ENCODE measurements around the gene ATG3.
"Not testable (repeated sequence)": the region's sequence is repeated elsewhere in the genome, so short reads cannot be mapped to it uniquely, and the experiment has no call there.

Gene ATG3

GRCh38 chr3:112561734-112562529, at the start of gene ATG3, which contains the start of gene SLC35A5:
ATG3 (minus strand) TSS chr3:112561962; CDS start chr3:112561528, 434 bp downstream.
SLC35A5 (plus strand) TSS chr3:112562045; CDS start chr3:112563404, 1,359 bp downstream.
- peak; percentile 99 for DNase-seq

DNA sequence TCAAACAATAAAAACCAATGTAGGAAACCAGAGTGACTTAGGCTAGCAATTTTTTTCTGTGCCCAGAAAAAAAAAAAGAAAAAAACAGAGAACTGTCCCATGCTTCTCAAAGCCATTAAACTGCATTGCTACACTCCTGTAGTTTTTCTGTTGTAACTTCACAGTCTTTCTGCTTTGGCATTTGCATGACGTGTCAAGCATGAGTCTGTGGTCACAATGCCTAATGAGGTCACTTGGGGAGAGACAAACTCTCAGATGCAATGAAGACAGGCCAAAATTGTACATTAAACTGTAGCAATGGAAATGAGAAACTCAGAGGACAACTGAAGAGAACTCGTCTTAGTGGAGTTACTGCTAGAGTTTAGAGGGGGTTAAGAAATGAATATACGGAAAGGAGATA, 48.4 kb upstream of the ATG3 start:
- DNase-seq = no peak

DNA sequence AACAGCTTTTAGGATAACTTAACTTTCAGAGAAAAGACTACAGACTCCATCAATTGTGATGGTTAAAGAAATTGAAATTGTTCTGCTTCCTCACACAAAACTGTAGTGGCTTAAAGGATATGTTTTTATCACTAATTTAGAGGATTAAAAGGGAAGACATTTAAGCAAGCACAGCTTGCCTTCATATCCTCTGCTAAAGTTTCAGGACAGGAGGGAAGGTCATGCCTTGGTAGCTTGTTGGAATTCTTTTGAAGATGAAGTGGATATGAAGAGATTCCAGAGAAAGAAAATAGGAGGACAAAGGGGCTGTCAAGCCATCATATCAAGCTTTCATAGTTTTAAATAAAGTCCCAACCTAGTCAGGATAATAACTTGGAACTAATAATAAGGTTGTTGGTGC, 46.1 kb upstream of the ATG3 start:
- DNase-seq = no peak

DNA sequence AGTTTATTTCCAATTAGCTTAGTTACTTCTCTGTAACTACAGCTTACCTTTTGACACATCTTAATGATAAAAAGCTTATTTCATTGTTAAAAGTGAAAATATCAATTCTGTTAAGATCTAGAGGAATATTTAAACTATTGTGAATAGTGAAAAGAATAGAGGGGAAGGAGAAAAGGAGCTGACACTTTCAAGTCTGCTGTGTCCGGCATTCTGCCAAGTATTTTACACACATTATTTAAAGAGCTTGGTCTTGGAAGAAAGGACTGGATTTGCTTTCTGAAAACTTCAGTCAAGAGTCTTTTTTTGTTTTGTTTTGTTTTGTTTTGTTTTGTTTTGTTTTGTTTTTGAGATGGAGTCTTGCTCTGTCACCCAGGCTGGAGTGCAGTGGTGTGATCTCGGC, 44.3 kb upstream of the ATG3 start:
- no peak for DNase-seq

DNA sequence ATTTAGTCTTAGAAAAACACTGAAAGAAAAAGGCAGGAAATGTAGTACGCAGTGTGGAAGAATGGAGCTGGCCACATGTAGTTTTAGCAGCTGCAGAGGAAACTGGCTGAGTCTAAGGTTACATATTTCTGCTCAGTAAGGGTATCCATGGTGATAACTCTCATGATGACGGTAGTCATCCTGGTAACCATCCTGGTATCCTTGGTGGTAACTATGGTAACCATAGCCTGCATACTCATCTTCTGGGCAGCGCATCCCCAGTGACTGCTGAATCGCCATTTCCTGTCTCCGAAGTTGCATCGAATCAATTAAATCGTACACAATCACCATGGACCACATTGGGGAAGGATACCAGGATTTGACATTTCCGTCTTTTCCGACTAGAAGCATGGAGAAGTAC, 43.5 kb upstream of the ATG3 start:
- no peak for DNase-seq

DNA sequence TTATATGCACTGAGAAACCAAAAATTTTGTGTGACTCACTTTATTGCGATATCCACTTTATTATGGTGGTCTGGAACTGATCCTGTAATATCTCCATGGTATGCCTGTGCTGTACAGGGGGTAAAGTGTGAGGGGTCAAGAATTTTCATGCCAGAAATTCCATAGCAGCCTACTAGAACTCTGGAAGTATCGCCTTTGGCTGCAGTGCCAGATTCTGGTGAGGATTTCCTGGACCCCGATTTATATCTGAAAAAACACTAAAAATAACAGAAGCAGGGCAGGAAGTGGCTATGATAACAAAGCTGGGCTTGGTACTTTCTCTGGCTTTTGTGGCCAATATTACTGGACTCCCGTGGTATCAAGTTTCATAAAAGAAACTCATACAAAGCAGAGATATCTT, 42.8 kb upstream of the ATG3 start:
- no peak for DNase-seq

GRCh38 chr3:112602217-112602838, 40.6 kb upstream of the ATG3 start:
- DNase-seq = no peak

- DNase-seq = no peak
Measured at GRCh38 chr3:112598731-112599130, 37.0 kb upstream of the ATG3 start.

- DNase-seq = no peak
Measured at GRCh38 chr3:112597945-112598344, 36.2 kb upstream of the ATG3 start.

- DNase-seq = no peak
Measured at GRCh38 chr3:112594856-112595255, 33.1 kb upstream of the ATG3 start.

DNA sequence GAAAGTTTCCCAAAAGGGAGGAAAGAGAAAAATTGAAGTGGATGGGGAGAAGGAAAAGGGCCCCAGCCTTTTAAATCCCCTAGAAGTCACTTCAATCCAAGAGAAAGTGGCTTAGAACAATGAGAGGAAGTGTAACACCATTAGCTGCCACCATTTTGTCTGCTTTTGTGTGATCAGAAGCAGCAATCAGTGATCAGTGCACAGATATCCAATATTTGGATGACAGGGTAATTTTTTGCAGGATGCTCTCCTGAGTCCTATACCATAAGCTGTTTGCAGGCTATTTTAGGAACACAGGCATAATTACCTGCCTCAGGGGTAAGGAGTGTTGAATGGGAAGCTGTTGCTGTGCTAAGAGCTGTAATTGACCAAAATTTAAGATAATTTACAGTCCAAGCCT, 31.5 kb upstream of the ATG3 start:
- no peak for DNase-seq

DNA sequence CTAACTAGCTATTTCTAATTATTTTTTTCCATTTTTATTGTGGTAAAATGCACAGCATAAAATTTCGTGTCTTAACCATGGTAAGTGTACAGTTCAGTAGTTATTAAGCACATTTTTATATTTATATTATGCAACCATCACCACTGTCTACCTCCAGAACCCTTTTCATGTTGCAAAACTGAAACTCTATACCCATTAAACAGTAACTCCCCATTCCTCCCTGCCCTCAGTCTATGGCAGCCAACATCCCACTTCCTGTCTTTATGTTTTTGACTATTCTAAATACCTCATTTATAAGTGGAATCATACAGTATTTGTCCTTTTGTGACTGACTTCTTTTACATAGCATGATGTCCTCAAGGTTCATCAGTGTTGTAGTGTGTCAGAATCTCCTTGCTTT, 25.6 kb upstream of the ATG3 start:
- no peak for DNase-seq

GRCh38 chr3:112585782-112586181, 24.0 kb upstream of the ATG3 start:
- DNase-seq = no peak

- no peak for DNase-seq
Measured at GRCh38 chr3:112583105-112583504, 21.3 kb upstream of the ATG3 start.

GRCh38 chr3:112582244-112582874, 20.6 kb upstream of the ATG3 start:
- DNase-seq = peak; percentile 34

- DNase-seq = no peak
Measured at GRCh38 chr3:112579697-112580096, 17.9 kb upstream of the ATG3 start.

DNA sequence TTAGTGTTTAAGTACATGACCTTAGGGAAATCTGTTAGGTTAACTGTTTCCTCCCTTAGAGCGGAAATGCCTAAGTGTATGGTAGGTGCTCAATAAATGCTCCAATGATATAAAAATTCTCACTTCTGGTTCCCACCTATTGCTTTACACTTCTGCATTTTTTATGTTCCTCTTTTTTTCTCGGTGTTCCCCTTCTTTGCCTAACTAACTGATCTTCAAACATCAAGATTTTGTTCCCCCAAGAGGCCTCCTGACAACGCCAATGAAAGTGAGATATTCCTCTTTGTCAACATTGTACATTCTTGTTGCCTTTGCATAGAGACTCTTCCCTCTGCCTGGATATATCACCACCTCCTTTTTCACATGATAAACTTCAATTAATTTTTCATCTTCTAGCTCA, 17.5 kb upstream of the ATG3 start:
- DNase-seq = no peak

- DNase-seq = no peak
Measured at GRCh38 chr3:112572701-112573100, 10.9 kb upstream of the ATG3 start.

GRCh38 chr3:112569265-112569664, 7.5 kb upstream of the ATG3 start:
- DNase-seq = no peak

DNA sequence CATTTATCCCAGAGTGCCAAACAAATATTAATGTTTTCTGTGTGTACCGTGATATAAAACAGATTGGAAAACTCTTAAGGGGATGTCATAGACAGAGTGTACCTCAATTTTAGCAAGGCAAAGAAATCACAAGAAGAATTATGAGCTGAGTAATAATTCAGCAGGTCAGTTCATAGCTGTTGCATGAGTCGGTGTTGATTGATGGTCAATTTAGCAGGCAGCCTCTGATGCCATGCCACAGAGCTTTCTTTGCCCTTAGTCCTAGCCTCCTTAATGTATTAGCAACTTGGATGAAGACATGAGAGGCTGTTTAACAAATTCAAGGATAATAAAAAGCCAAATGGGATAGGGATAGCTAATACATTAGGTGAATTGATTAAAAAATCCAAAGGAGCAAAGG, 6.9 kb upstream of the ATG3 start:
- DNase-seq = no peak

- DNase-seq = no peak
Measured at GRCh38 chr3:112564940-112565305, 3.2 kb upstream of the ATG3 start.

- not testable (repeated sequence) for DNase-seq
Measured at GRCh38 chr3:112564247-112564939, 2.6 kb upstream of the ATG3 start.

DNA sequence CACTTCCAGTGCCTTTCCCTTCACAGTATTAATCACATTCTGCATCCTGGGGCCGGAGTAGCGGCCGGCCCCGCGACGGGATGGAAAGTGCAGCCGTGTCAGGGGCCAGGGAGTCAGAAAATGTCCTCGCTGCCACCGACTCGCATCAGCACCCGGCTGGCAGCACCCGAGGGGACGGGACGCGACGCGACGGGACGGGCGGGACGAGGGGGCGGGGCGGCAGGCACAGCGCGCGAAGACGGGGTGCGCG, 353 bp downstream of the ATG3 start:
- no peak for DNase-seq
